Calu3 (cell line): Measurements from ENCODE around the gene CREBBP. TPM values are rescaled to one million over a fixed set of nuclear protein-coding genes. Genes with fewer than 3 reads are reported as not detected.

Source experiments
- BruUV-seq: library from RNA; stranded (reverse); fragments of 400-500 nt; replicated peaks from 2 replicates; lab custom pipeline; 2021; lab: Mats Ljungman, UMichigan
- CTCF ChIA-PET: fragments of 300-600 bp; sonication (Branson Sonifier 250); formaldehyde crosslinking; loops from one replicate; lab custom pipeline; 2022; ENCODE audit warnings: antibody characterized with exemption; lab: Charles Lee
- DNase-seq: peaks from one replicate; pipeline ENCODE4 v3.0.0; 2022
- H3K27ac Mint-ChIP-seq: one replicate; pipeline ENCODE4 v1.8.0; 2022; ENCODE audit warnings: mixed read lengths; ENCODE audit not compliant: unreplicated experiment
- H3K27me3 Mint-ChIP-seq: one replicate; pipeline ENCODE4 v1.8.0; 2022; ENCODE audit warnings: mixed read lengths; ENCODE audit not compliant: unreplicated experiment
- H3K36me3 Mint-ChIP-seq: one replicate; pipeline ENCODE4 v1.8.0; 2022; ENCODE audit warnings: mild to moderate bottlenecking, moderate library complexity, mixed read lengths; ENCODE audit not compliant: insufficient read depth, unreplicated experiment
- H3K4me1 Mint-ChIP-seq: one replicate; pipeline ENCODE4 v1.8.0; 2022; ENCODE audit warnings: mild to moderate bottlenecking, low read depth, mixed read lengths; ENCODE audit not compliant: unreplicated experiment
- H3K4me3 Mint-ChIP-seq: one replicate; pipeline ENCODE4 v1.8.0; 2022; ENCODE audit warnings: mild to moderate bottlenecking, low read depth, moderate library complexity, mixed read lengths; ENCODE audit not compliant: unreplicated experiment
- H3K9me3 Mint-ChIP-seq: one replicate; pipeline ENCODE4 v1.8.0; 2022; ENCODE audit warnings: low read depth, mixed read lengths; ENCODE audit not compliant: unreplicated experiment
- intact Hi-C: fragments of 100-400 bp; cut with micrococcal nuclease; formaldehyde crosslinking; loops from one replicate; pipeline ENCODE4 v1.10.0; 2022; ENCODE audit not compliant: unreplicated experiment
- total RNA-seq: library from RNA; stranded (reverse); gene quantifications from 2 replicates; pipeline ENCODE4 v1.2.3, GENCODE V29; 2022
- TF ChIP-seq, protein P1 (sequence below): fragments of 200-600 bp; IDR thresholded peaks from one replicate; pipeline ENCODE4 v1.8.0; 2022; ENCODE audit warnings: antibody characterized with exemption; ENCODE audit not compliant: unreplicated experiment

CREBBP gene
- total RNA-seq, 1 experiment from 2014 or later = 91.0 TPM

DNA sequence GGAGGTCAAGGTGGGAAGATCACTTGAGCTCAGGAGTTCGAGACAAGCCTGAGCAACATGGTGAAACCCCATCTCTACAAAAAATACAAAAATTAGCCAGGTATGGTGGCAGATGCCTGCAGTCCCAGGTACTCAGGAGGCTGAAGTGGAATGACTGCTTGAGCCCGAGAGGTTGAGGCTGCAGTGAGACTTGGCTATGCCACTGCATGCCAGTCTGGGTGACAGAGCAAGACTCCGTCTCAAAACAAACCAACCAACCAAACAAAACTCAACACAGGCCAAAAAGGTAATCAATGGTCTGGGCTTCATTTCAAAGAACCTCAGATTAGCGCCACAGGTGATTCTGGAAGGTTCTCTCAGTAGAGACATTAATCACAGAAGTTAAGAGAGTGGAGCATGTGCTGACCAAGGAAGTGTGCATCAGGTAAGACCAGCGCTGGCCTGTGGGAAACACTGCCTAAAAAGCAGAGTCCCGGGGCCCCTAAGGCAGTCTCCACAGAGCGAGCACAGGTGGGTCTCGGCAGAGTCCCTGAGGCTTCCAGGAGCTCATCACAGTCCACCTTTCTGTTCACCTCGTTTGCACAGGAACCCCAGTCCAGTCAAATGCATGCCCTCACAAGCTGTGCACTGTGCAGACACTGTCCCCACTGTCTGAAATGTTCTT, 91.7 kb downstream of the CREBBP start:
- Mint-ChIP-seq H3K4me1 (no peaks in the 10 kb centered on the region), H3K36me3 (peaks cover 30% of the 10 kb centered on the region), H3K4me3 (no peak overlapping the region), H3K27ac (no peak overlapping the region), H3K27me3 (no peaks in the 10 kb centered on the region), H3K9me3 (no peaks in the 10 kb centered on the region)
- intact Hi-C loops = no loop called here
- TF ChIP-seq, protein P1, sequence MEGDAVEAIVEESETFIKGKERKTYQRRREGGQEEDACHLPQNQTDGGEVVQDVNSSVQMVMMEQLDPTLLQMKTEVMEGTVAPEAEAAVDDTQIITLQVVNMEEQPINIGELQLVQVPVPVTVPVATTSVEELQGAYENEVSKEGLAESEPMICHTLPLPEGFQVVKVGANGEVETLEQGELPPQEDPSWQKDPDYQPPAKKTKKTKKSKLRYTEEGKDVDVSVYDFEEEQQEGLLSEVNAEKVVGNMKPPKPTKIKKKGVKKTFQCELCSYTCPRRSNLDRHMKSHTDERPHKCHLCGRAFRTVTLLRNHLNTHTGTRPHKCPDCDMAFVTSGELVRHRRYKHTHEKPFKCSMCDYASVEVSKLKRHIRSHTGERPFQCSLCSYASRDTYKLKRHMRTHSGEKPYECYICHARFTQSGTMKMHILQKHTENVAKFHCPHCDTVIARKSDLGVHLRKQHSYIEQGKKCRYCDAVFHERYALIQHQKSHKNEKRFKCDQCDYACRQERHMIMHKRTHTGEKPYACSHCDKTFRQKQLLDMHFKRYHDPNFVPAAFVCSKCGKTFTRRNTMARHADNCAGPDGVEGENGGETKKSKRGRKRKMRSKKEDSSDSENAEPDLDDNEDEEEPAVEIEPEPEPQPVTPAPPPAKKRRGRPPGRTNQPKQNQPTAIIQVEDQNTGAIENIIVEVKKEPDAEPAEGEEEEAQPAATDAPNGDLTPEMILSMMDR = no peak
- no peak for DNase-seq
- CTCF ChIA-PET = no interaction called here
- no TSS peak for BruUV-seq

DNA sequence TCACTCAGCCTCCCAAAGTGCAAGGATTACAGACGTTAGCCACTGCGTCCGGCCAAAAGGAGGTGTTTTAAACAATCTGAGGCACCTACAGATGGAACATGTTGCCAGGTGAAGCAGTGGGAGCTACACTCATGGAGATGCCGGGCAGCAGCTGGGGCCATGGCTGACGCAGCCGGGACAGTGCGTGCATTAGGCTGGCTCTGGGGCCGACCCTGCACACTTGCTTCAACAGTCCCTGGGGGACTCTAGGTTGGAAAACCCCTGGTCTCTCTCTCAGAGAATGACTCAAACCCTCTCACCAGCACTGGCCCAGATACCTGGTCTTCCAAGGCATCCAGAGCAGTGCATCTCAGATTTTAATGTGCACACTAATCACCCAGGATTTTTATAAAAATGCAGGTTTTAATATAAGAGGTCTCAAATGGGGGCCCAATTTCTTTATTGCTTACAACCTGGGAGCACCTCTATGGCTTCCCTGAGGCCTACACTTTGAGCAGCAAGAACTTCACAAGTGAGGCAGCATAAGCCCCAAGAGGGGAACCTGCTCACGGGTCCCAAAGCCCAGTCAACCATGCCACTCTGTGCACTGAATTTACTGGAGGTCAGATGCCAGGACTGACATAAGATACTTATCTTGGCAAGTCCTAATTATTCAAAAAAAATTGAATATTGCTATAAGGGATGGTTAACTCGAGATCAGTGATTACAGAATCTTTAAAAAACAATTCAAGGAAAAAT, 92.4 kb downstream of the CREBBP start:
- TF ChIP-seq, protein P1 = no peak
- no peak for DNase-seq
- intact Hi-C loops = no loop called here
- Mint-ChIP-seq H3K27me3 (no peaks in the 10 kb centered on the region), H3K9me3 (no peaks in the 10 kb centered on the region), H3K4me3 (no peak overlapping the region), H3K27ac (no peak overlapping the region), H3K4me1 (no peaks in the 10 kb centered on the region), H3K36me3 (peaks cover 26% of the 10 kb centered on the region)
- BruUV-seq = no TSS peak
- CTCF ChIA-PET = no interaction called here

DNA sequence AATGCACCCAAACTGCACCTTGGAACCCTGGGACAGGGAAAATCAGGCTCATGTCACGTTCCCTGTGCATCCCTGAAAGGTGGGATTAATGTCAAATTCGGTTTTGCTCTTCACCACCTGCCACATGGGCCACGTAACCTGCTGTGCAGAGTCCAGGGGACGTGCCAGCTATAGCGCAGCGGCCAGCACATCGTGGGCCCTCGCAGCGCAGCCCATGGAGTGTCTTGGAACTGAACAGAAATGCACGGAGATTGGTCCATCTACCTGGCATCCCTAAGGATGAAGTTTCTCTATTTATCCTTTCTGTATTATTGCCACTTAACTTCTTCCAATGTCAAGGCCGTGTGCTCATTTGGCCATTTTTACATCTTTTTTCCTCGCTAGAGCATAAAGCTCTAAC, 95.1 kb downstream of the CREBBP start:
- Mint-ChIP-seq H3K27me3 (no peaks in the 10 kb centered on the region), H3K4me3 (no peak overlapping the region), H3K27ac (no peak overlapping the region), H3K36me3 (peaks cover 21% of the 10 kb centered on the region), H3K4me1 (no peaks in the 10 kb centered on the region), H3K9me3 (no peaks in the 10 kb centered on the region)
- intact Hi-C loops = no loop called here
- TF ChIP-seq, protein P1 = no peak
- no TSS peak for BruUV-seq
- DNase-seq = no peak
- CTCF ChIA-PET = interaction anchor here (1.4 kb wide), 1 partner anchor 10 kb away, joined by 3 read pairs; no protein-coding TSS in a partner anchor

DNA sequence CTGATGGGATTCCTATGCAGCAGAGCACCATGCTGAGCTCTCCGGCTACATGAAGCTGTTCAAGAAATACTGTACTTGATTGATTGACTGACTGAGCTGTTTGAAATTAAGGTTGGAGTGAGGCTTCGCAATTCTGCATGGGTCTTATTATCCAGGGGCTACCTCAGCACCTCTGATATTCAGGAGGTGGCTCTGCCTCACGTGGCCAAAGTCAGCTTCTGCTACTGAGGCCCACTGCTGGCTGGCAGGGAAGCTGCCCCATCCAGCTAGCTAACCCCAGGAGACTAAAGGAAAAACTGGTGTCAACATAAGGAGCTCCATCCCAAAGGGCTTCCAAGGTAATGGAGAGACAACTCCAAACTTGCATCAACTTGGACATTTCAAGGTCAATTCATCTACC, 97.0 kb downstream of the CREBBP start:
- Mint-ChIP-seq H3K27ac (no peak overlapping the region), H3K4me1 (no peaks in the 10 kb centered on the region), H3K36me3 (peaks cover 18% of the 10 kb centered on the region), H3K9me3 (no peaks in the 10 kb centered on the region), H3K4me3 (no peak overlapping the region), H3K27me3 (no peaks in the 10 kb centered on the region)
- intact Hi-C loops = no loop called here
- TF ChIP-seq, protein P1 = no peak
- CTCF ChIA-PET = interaction anchor here (0.6 kb wide), 2 partner anchors 20 to 414 kb away, joined by 3 to 4 read pairs; no protein-coding TSS in a partner anchor
- BruUV-seq = no TSS peak
- DNase-seq = no peak
